NCI-H146 treated with DMSO at 0.1 percent for 48 hours (cell line): ENCODE data around the gene SLC6A12.
A peak's percentile ranks its signal among the peaks of the same experiment; 100 is the strongest.

Experiments used
- DNase-seq: peaks from one replicate; lab custom pipeline; 2025; ENCODE audit not compliant: unreplicated experiment; lab: John Stamatoyannopoulos, UW

Gene SLC6A12

DNA sequence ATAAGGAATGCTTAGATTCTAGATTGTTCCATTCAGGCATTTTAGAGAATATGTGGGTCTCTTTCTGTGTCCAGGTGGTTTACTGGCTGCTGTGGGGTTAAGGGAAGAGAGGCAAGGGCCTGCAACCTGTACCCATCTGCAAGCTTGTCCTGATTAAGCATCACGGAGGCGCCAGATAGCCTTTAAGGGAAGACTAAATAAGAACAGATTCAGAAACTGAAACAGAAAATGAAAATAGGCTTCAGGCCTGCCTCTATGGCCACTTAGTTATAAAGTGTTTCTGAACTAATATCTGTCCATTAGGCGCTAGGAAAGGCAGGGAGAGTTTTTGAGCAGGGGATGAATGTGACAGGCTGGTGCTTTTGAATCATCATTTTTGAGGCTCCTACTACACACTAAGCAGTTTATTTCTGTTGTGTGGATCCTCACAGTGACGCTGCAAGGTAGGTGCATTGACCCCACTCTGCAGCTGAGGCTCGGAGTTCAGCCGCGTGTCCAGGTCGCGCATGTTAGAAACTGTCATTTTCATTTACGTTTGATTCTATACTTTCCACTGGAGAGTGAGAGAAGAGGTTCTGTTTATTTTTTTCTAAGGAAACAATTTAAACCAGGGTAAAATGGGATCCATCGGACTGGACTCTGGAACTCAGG is 47.4 kb downstream of the SLC6A12 start:
- DNase-seq = no peak

GRCh38 chr12:165862-166368 is 48.0 kb downstream of the SLC6A12 start:
- DNase-seq = no peak

DNA sequence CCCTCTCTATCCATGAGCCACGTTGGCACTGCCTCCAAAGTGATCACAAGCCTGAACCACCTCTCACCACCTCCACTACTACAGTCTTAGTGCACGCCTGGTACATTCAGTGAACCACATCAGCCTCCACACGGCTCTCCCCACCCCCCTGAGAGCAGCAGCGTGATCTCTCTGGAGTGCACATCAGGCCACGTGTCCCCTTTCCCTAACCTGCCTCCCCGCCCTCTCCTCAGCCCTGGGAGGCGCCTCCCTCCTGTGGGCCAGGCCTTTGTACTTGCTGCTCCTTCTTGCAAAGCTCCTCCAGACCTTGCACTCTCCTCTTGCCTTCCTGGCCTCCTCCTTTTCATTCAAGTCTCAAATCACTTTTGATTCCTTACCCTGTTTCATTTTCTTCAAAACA is 49.8 kb downstream of the SLC6A12 start:
- no peak for DNase-seq

DNA sequence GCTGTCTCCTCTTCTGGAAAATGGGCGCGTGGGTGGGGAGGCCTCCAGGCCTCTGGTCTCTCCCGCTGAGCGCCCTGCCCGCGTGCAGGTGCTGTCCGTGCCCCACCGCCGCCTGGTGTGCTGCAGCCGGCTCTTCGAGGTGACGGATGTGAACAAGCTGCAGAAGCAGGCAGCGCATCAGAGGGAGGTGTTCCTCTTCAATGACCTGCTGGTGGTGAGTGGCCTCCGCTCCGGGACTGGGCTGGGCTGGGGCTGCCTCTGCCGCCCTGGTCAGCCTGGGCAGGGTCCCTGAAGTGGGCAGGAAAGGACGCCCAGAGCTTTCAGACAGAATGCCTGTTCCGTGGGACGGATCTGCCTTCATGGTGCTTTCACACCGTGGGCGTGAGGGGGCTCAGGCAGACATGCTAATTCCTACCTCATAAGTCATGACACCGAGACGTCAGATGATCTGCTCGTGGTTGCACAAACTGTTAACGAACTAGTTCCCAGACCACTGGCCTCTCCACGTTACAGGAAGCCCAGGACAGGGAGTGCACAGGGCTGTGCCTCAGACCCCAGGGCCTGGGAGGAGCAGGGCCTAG is 50.5 kb downstream of the SLC6A12 start:
- no peak for DNase-seq

- no peak for DNase-seq
Measured at GRCh38 chr12:162467-163307, 51.3 kb downstream of the SLC6A12 start.

- no peak for DNase-seq
Measured at GRCh38 chr12:161823-162222, 52.1 kb downstream of the SLC6A12 start.

DNA sequence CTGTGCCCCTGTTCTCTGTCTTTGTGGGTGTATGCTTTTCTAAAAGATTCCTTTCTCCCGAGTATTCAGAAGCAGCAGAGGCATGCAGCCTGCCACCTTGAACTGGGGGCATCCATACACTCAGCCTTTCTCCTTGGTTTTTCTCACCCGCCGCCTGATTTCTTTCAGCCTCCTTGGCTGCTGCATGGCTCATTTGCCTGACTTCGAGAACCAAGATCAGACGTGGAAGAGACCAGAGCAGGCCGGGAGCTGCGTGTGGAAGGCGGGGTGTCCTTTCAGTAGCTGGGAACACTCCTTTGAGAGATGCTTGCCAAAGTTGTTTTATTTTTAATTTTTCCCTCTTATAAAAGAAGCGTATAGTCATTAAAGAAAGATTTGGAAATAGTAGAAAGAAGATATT is 53.1 kb downstream of the SLC6A12 start:
- no peak for DNase-seq

DNA sequence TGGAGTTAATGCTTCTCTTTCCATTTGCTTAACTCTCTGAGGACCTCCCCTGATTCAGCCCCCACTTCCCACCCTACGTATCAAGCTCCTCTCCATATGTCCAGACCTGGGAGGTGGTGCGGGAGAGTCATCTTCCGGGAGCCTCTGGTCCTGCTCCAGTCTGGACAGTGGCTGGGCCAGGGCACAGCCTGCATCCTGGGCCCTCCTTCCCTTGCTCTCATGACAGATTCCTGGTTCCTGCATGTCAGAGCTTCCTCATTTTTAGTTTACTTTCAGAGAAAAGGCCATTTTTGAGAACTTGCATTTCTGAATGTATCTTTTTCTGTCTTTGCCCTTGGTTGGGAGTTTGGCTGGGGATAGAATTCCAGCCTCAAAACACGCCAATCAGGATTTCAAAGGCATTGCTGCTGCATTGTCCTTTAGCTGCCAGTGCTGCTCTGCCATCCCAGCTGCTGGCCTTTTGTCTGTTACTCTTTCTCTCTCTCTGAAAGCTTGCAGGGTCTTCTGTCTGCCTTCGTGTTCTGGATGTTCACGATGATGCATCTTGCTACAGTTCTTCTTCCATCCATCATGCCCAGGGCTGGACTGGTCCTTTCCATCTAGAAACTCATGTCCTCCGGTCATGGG is 54.7 kb downstream of the SLC6A12 start:
- DNase-seq = no peak

DNA sequence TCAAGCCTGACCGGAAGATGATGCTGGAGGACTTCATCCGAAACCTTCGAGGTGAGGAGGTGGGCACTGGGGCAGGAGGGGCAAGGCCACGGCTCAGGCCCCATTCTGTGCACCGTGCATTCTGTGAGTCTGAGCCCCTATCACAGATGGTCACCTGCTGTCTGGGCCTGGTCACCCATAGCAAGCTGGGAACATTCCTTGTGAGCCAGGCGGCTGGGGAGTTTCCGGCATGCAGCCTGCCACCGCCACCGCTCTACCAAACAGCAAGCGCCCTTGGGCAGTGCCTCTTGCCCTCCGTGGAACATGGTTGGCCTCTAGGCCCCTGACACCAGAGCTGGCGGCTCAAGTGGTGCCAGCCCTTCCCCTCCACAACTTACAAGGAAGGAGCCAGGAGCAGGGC is 56.3 kb downstream of the SLC6A12 start:
- no peak for DNase-seq

- DNase-seq = no peak
Measured at GRCh38 chr12:156945-157344, 57.0 kb downstream of the SLC6A12 start.

DNA sequence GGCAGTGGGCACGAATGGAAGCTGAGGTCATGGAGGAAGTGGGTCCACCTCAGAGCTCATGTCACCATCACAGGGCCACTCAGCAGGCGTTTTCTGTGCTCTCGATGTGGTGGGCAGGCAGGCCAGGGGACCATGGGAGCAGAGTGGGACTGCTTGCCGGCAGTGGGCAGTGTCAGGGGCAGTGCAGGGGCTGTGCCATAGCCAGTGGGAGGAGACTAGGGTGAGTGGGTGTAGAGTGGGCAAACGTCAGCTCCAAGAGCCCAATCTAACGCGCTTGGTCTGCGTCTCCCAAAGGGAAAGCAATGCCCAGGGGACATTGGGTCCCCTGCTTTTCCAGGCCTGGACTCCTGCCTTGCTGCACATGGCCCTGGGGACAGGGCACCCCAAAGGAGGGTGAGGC is 58.3 kb downstream of the SLC6A12 start:
- no peak for DNase-seq

- DNase-seq = no peak
Measured at GRCh38 chr12:155006-155405, 59.0 kb downstream of the SLC6A12 start.

DNA sequence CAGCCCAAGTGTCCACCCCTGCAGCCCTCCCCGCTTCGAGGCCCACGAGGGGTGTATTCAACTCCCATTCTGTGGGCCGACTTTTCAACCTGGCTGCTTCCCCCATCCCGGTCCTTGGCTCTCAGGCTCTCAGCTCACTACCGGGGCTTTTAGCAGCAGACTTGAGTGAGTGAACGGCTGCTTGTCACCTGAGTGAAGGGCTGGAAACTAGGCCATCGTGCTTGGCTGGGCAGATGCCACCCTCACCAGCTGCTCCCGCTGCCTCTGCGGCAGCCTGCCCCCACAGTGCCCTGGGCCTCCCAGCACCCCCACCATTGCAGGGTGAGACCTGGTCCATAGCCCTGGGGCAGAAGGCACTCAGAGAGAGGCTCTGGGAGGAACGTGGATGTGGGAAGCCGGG is 59.9 kb downstream of the SLC6A12 start:
- no peak for DNase-seq

DNA sequence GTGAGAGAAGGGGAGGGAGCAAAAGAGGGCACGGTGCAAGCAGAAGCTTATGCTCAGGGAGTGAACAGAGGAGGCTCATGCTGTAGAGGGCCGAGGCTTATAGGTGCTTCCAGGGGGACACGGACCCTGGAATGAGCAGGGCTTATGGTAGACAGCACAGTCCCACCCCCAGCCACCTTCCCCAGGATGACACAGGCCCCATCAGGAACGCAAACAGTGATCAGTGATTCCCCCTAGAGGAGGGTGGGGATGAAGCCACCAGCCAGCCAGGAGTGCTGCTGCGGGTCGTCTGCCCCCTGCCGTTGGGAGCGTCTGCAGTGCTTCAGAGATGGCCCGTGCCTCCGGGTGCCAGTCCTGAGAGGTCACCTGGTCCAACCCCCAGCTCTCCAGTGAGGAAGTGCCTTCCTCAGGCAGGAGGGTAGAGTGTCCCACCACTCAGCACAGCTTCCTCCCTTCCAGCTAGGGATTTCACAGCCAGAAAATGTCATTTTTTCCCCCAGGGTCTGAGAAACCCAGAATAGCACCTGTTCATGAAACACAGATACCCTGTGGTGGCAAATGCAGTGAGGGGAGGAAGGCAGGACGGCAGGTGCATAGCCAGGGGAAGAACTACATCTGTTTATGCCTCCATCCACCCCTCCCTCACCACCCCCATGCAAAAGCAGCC is 60.7 kb downstream of the SLC6A12 start:
- peak; percentile 89 for DNase-seq

GRCh38 chr12:152440-152839 is 61.5 kb downstream of the SLC6A12 start:
- DNase-seq = no peak

DNA sequence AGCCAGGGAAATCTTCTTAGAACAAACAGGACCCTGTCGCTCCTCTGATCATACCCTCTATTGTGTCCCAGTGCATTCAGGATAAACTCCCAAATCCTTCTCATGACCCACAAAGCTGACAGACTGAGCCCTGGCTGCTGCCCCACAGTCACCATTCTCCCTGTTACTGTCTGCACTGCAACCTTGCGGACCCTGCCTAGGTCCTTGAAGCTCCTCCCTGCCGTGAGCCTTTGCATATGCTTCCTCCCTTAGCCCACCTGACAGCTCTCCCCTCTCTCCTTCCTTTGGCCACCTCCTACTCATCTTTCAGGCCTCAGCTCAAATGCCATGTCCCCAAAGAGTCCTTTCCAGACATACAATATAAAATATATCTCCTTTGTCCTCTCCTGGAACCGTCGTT is 62.4 kb downstream of the SLC6A12 start:
- DNase-seq = no peak

GRCh38 chr12:148676-149416 is 65.1 kb downstream of the SLC6A12 start:
- no peak for DNase-seq

- no peak for DNase-seq
Measured at GRCh38 chr12:147242-147641, 66.7 kb downstream of the SLC6A12 start.

DNA sequence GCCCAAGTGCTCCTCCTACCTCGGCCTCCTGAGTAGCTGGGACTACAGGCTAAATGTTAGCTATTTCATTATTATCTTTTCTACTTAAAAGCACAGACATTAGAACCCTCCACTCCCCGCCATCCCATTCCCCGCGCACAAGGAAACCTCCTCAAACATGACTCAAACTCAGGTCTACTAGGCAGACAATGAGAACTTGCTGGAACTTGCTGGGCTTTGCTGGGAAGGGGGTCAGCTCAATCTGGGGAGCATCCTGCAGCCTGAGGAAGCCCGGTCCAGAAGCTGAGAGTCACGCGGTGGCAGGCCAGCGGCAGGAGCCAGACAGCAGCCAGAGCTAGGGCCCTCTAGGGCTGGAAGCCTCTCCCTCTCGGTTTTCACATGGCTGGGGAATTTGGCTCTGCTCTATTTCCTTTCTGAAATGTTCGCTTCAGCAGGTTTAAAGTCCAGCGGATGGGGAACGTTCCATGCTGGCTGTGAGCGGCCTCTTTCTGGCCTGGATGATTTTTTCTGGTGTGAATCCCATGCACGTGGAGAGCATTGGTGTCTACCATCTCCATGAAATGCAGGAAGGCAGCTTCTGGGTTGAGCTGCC is 68.5 kb downstream of the SLC6A12 start:
- no peak for DNase-seq
